GM21423 (cell line): ENCODE results near the gene CADPS.

Experiments used
- ATAC-seq: cut with Tn5 transposase; IDR thresholded peaks from one replicate; pipeline ENCODE4 v1.9.1; 2021; ENCODE audit warnings: mild to moderate bottlenecking, moderate library complexity; ENCODE audit not compliant: unreplicated experiment

CADPS gene

DNA sequence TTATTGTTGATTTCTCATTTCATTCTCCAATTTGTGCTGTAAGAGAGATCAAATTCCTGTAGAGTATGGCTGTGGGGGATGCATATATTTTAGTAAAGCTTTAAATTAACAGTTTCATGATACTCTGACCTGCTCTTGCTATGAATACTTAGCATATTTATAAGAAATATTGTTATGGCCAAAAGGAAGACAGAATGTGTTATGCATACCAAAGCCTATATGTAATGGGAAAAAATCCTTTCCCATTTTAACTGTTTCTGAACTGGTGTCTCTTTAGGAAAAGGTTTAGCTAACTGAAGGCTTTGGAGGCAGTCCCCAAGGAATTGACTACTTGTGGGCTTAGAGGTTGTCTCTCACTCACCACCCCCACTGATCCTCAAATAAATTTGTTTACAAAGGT is 59.2 kb downstream of the CADPS start:
- ATAC-seq, result no peak

DNA sequence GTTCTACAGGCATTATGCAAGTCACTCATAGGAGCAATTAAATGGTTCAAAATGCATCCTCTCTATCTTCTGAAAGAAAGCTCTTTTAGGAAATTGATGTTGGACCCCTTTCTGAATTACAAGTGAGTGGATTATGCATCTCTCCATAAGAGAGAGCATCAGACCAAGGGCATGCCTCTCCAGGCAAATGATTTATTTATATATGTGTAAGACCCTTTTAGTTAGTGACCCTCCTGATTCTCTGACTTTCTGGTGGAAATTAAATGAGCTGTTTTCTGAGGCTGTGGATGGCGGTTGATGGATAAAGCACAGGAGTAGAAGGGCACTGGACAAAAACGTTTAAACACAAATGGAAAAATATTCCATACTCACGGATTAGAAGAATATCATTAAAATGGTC is 62.6 kb downstream of the CADPS start:
- ATAC-seq, result no peak

DNA sequence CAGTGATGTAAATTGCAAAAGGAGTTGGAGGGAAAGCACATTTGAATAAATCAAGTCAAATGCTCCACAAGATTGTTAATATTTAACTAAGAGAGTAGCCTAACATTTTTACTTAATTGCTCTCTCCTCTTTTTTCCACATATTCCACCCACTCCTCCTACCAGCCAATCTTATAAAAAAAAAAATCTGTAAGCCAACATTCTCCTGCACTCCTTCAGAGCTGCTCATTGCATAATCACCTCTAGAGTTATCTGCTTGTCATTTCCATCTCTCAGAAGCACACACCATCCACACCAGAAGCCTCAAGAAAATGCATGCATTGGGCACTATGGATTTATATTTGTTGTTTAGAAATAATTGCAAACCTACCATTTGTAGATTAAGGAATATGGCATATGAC is 64.1 kb downstream of the CADPS start:
- no peak for ATAC-seq

DNA sequence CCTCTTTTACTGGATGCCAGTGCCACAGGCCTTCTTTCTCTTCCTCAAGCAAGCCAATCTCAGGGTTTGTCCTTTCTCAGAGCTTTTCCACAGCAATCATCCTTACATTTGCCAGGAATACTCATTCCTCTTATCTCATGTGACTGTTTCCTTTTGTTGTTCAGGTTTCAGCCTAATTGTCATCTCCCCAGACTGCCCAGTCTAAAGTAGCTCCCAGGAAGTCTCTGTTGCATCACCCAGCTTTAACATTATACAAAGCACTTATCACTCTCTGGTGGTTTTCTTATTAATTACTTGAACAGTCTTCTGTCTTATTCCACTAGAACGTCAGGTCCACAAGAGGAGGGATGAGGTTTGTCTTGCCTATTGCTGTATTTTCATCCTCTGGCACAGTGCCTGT is 65.8 kb downstream of the CADPS start:
- no peak for ATAC-seq

DNA sequence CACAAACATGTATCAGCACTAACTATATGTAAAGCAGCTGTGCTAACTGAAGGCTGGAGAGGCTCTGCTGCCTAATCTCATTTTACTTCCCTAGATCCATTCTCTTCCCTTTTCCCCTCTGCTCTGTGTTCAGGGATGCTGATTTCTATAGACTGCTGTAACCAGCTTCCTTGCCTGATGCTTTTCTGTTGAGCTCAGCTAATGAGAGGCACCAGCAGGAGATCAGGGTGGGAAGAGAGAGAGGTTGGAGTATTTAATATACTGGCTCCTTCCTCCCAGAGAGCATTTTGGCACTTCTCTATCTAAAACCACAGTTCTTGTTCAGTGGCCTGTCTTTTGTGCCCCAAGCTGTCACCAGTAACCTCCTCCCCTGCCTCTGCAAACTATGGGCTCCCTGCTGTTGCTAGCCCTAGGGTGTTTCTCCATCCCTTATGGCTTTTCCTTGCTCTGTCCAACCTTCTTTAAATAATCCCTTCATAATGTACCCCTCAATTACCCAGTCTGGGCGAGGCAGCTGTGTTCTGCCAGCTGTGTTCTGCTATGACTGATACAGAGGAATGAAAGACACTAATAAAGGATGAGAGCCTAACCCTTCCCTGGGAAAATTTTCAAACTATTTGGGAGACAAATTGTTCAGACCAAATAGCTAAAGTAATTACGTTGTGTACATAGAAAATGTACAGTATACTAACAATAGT is 69.5 kb downstream of the CADPS start:
- ATAC-seq, result no peak

DNA sequence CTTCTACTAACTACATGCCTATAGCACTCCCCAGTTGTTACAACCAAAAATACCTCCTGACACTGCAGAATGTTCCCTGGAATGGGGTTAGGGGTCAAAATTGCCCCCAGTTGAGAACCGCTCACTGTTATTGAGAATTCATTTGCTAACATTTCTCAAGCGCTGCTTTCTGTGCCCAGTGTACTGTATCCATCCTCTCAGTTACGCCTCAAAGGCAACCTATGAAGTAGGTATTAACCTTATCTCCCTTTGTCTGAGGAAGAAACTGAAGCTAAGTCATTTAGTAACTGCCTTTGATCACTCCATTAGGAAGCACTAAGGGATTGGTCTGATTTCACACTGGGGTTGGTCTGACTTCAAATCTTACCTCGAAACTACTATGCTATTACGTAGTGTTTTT is 70.1 kb downstream of the CADPS start:
- ATAC-seq, result no peak

DNA sequence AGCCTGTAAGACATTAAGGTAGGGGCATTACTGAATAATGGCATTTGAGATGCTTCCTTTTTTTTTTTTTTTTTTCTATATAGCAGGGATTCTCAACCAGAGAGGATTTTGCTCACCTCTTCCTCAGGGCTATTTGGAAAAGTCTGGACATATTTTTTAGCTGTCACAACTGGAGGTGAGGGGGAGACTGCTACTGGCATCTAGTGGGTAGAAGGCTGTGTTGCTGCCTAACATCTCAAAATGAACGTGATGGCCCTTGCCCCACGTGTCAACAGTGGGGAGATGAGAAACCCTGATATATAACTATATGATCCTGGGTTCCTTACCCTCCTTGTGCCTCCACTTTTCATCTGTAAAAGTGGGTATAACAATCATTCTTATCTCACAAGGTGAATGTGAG is 71.9 kb downstream of the CADPS start:
- no peak for ATAC-seq

DNA sequence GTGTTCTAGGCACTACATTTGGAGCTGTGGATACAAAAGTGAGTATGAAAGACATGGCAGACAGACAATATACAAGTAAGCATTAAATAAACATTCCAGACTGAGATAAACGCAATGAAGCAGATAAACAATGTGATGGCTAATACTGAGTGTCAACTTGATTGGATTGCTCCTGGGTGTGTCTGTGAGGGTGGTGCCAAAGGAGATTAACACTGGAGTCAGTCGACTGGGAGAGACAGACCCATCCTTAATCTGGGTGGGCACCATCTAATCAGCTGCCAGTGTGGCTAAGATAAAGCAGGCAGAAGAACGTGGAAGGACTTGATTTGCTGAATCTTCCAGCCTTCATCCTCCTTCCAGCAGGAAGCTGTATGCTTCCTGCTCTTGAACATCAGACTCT is 77.2 kb downstream of the CADPS start:
- no peak for ATAC-seq

DNA sequence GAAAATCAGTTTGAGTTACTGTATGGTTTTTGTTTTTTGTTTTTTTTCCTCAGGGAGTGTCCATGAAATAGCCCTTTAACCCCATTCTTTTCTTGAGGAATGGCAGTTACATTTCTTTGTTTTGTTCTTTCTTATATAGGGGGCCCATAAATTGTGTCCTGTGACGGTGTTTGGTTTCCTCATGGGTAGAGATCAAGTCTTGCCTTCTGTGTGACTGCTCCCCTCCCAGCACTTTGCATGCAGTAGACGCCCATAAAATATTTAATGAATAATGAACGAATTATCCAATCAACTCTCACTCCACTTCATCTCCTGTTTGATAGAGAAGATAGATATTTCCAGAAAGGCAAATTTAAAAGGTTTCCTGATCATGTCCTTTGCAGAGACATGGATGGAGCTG is 78.1 kb downstream of the CADPS start:
- no peak for ATAC-seq

DNA sequence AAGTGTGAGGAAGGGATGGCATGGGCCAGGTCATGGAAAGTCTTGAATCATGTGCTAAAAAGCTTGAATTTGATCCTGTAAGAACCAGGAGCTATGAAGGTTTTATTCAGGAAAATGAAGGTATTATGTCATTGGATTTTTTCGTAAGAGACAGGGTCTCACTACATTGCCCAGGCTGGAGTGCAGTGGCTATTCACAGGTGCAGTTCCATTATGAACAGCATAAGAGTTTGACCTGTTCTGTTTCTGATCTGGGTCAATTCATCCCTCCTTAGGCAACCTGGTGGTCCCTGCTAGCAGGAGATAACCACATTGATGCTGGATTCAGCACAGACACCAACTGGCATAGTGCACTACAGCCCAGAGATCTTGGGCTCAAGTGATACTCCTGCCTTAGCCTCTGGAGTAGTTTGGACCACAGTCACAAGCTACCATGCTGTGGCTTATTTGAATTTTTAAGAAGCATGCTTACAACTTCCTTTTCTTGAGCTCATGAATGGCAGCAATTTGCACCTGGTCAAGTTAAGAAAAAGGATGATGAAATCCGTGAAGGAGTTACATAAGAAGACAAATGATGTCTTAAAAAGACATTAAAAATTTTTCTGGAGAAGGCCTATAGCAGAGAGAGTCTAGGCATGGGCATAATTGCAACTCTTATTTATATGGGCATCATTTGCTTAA is 79.1 kb downstream of the CADPS start:
- ATAC-seq, result no peak

DNA sequence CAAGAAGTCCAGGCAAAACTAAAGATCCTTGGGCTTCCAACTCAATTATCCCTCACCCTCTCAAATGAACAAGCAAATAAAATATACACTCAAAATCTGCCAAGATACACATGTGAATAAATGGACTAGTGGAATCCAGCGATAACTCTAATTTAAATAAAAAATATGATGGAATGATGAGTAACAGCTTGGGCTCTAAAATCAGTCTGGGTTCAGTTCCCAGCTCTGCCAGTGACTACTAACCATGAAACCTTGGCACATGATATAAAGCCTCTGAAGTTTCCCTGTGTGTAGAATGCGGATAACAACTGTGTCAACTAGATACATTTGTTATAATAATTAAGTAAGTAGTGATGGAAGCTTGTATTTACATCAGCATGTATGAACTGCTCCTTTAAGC is 81.3 kb downstream of the CADPS start:
- no peak for ATAC-seq

DNA sequence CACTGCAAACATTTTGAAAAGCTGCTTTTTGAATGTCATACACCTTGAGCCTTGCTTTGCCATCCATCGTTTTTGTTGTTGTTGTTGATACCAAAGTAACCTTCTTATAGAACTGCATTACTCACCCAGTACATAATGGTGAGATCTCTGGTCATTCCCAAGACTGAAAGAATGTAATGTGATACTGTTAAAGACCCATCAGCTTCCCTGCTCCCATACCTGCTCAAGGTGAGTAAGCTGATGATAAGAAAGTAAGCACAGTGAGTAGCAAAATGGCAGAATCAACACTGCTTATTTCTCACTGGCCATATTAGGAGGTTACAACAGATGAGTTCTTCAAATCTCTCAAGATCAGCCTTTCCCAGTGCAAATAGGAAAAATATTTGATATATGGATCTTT is 89.8 kb downstream of the CADPS start:
- no peak for ATAC-seq

DNA sequence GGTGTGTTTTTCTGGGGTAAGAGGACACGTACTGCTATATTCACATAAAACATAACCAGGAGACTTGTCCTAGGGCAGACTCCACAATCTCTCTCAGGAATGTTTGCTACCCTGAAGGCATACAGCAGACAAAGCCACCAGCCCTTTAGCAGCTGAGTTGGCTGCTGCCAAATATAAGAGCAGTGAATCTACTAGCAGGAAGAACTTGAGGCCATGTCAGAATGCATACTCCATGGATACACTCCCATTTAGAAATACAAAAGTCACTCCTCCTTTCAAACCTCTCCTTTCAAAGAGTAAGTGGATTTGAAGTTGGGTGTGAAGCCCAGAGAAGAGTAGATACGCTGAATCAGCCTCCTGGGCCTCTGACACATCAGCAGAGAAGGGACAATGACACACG is 94.1 kb downstream of the CADPS start:
- ATAC-seq, result no peak

DNA sequence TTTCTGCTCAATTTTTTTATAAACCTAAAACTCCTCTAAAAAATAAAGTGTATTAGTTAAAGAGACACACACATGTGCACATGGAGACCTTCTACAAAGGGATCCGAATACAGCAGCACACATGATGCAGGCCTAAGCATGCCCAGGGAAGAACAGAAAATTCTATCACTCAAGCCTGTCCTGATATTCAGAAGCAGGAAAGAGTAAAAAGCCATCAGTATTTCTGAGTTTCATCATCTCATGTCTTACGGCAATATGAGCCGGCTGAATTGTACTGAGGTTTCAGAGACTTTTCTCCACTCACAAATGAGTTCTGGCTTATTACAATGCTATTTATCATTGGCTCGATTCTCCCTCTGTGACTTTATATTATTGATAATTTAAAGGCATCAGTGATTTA is 97.5 kb downstream of the CADPS start:
- ATAC-seq, result no peak

DNA sequence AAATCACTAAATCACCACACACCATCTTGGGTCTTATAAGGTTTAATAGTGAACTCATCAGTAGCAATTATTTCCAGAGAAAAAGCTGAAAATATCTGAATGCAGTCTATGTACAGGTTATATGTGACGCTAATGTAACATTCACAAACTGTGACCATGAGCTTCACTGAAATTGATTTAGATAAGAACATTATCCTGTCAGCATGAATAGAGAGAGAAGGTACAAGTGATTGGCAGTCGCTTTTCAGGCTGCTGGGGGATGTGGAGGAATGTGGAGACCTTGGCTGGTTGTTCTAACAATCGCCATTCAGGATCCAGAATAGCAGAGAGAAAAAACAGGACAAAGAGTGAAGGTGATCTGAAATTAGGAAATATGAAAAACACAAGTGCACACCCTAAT is 98.1 kb downstream of the CADPS start:
- no peak for ATAC-seq

DNA sequence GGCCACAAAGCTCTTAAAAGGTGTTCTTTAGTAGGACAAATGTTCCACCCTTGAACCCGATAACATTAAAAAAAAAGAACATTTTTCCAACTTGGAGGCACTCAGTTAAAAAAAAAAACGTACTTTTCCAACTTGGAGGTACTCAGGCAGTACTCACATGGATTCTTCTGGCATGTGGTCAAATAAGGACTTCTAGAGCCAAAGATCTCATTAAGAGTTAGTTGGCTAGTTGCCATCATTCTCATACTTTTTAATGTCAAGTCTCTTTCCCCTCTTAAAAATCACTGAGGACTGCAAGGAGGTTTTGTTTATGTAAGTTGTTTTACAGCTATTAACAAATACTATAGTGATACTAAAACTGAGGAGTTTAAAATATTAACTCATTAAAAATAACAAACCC is 101.0 kb downstream of the CADPS start:
- ATAC-seq, result no peak

DNA sequence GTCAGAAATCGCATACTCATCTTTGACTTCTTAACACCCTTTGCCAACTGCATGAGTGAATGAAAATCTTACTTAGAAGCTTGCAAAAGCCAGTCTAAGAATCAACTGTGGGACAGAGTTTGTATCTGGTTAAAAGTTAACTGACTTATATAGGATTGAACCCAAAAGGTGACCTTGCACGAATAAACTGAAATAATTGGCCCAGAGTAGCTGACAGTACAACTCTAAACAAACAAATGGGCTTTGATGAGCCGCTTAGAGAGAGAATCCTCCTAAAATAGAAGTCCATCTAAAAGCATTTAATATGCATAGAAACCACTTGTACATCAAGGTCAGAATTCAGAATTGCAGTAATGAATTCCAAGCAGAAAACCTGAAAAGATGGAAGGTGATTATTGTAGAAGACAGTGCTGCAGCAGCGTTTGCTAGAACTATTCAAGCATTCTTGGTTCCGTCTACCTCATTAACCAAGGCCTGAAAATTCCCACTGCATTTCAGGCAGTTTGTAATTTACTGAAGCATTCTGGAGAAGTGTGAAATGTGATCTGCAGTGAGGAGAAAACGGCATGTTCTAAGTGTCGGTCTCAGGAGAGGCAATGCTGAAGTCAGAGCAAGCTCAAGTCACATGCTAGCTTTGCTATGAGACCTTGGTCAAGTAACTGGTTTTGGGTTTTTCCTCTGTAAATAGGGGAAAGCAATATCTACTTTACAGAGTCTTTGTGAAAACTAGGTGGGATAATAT is 103.7 kb downstream of the CADPS start:
- no peak for ATAC-seq

DNA sequence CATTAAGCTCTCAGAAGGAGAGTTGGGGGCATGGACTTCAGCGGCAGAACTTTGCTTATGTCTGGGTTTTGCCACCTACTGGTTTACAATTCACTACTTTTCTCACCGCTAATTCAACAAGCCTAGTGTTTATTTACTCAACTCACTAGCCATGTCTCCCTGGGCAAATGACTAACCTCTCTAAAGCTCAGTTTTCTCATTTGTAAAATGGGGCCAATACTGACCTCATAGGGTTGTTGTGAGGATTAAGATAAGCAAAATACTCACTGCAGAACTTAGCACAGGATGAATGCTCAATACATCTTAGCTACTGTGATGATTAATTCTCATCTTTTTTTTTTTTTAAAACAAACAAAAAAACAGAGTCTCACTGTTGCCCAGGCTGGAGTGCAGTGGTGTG is 106.3 kb downstream of the CADPS start:
- no peak for ATAC-seq

DNA sequence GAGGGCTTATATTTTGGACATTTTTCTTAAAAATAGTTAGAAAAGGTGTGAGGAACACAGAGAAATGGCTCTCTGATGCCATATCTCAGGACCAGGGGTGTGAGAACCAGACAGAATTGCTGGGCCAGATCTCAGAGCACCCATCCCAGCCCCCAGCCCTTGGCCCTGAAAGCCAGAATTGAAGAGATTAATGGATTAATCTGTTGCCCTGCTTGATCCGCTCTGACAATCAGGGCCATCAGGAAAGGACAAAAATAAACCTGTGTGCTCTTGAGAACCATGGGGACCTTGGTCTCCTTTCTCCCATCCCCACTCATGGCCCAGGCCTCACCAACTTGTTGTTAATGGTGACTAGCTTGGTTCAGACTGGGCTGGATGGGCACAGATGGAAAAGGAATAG is 113.5 kb downstream of the CADPS start:
- no peak for ATAC-seq

DNA sequence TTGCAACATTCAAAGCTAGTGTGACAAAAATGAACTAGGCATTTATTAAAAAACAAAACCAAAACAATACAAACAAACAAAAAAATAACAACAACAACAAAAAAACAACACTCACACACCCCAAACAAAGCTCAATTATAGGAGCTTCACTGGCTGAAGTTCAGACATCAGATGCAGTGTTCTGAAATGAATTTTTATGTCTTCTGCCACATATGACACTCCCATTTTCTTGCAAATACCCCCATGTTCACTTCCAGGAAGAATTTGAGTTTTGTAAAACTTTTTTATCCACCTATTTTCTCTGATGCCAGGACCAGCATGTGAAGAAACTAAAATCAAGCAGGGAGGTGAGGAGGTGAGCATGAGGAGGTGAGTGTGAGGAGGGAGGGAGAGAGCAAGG is 113.9 kb downstream of the CADPS start:
- ATAC-seq, result no peak

DNA sequence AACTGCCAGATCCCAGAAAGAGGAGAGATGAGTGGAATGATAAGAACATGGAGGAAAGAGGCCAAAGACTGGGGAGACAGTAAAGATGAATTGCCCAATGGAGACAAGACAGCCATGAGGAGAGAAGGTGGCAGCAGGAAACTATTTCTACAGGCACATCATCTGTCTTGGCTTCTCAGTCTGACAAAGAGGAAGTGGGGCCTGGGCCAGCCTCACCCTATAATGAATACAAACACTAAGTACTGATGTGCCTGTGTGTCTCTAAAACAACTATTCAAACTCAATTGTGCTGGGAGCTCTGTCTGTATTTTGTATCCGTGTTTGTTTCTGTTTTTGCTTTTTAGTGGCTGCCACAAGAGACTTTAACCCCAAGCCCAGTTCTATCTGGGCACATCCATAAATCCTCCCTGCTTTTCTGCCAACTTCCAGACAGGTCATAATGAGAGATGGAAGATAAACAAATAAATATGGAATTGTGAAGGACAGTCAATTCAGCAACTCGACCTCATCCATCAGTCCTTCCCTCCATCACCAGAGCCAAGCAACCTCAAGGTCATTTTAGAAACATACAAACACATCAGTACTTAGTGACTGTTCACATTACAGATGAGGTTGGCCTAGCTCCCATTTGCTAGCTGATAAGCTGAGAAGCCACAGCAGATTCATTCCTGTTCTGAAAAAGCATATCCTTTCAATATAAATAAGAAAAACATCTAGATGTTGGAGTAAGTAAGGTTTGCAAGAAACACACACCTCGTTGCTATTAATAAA is 116.7 kb downstream of the CADPS start:
- no peak for ATAC-seq

DNA sequence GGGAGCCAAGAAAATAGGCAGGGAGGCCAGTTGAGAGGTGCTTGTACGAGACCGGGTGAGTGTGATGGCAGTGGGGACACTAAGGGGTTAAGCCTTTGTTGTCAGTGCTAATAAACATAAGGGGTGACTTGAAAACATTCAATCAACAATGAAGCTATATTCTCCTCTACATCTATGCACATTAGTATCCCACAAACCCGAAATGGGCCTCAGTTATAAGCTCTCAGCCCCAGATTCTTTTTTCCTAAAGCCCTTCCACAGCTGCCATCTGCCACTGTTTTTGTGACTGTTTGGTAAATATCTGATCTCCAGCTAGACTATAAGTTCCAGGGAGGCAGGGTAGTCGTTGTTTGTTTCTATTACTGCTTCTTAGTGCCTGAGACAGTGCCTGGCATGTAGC is 118.2 kb downstream of the CADPS start:
- no peak for ATAC-seq
